ENCODE results near the gene ATP8B4. TPM values are rescaled to one million over a fixed set of nuclear protein-coding genes. Genes with fewer than 3 reads are reported as not detected.

Gene ATP8B4
- total RNA-seq, 6 donors from 2014 or later, result 2.2 to 9.4 (median 5.4) TPM

DNA sequence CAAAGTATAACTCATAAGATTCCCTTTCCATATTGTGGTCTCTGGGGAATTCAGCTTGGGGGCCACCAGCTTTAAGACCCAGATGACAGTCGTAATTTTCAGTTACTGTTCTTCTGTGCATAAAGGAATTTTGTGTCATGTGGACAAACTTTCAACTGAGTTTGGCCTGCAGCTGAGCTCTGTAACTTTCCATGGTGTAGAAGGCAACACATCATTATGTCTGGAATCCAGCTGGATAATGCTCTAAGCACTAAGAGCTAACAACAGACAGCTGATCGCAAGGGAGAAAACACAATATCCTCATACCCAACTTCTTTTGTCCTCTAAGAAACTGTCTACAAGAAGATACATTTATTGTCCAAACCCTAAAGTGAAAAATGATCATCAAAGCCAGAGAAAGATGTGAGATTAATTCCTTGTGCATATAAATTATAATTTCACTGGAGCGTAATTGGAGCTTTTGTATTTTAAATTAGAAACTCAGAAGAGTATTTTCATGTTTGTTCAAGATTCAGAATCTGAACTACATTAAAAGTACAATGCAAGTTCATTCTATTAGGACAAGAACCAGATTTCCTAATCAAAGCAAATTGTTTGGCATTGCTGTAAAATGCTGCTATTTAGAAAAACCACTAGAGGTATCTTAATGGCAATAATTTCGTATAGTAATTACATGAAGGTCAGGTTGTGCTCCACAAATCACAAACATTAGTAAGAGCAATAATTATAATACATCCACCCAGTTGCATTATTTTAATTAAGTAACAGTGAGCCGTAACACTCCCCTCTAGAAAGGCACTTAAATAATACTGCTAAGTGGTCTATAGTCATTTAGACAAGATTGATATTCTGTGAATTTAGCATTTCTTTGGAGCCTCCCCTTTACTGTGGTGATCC is 218.8 kb downstream of the ATP8B4 start:
- Histone ChIP-seq H3K36me3 (no peaks in the 10 kb centered on the region), H3K4me1 (no peaks in the 10 kb centered on the region), H3K4me3 (no peak overlapping the region), H3K27ac (peak overlapping the region in 1 of 4 donors; percentile 35), H3K27me3 (no peaks in the 10 kb centered on the region), H3K9me3 (no peaks in the 10 kb centered on the region)
- no peak for DNase-seq
- TF ChIP-seq POLR2A (IDR thresholded peaks at IDR 0.05), result no peak
- no peak for TF ChIP-seq POLR2AphosphoS5 (IDR thresholded peaks at IDR 0.05)
- TF ChIP-seq, protein P1, sequence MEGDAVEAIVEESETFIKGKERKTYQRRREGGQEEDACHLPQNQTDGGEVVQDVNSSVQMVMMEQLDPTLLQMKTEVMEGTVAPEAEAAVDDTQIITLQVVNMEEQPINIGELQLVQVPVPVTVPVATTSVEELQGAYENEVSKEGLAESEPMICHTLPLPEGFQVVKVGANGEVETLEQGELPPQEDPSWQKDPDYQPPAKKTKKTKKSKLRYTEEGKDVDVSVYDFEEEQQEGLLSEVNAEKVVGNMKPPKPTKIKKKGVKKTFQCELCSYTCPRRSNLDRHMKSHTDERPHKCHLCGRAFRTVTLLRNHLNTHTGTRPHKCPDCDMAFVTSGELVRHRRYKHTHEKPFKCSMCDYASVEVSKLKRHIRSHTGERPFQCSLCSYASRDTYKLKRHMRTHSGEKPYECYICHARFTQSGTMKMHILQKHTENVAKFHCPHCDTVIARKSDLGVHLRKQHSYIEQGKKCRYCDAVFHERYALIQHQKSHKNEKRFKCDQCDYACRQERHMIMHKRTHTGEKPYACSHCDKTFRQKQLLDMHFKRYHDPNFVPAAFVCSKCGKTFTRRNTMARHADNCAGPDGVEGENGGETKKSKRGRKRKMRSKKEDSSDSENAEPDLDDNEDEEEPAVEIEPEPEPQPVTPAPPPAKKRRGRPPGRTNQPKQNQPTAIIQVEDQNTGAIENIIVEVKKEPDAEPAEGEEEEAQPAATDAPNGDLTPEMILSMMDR (IDR thresholded peaks at IDR 0.05), result no peak
- TF ChIP-seq EP300 (IDR thresholded peaks at IDR 0.05), result no peak
- 60 to 65% methylated on average over 5 of the region's 5 CpGs for WGBS, 2 donors
- peak in 1 of 2 donors; percentile 37 for ATAC-seq (ENCODE audit: low FRiP score in 2 of 2)

DNA sequence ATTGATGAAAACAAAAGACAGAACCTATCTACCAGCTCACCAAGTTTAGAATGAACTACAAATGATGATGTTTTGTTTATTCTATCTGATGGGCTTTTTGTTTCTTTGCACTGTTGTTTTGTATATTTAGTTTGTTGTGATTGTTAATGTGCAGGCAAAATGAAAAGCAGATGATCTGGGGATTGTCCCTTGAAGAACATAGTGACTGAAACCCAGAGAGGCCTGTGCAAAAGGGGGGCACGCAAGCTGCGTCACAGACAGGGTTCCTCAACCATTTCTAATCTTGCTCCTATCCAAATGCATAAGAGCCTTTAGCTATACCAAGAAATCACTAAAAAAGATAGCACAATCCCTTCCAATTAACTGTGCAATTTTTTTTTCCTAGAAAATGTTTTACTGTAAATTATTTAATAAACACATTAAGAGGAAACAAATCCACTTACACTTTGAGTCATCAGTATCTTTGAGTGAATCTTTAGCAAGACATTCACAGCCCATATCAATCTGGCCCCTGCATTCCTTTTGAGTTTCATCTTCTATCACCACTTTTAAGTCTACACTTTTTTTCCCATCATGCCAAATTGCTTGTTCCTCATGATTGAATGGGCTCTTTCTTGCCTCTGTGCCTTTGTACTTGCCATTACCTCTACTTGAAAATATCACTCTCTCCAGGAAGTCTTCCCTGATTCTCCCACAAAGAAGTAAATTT is 220.3 kb downstream of the ATP8B4 start:
- Histone ChIP-seq H3K9me3 (no peaks in the 10 kb centered on the region), H3K4me1 (no peaks in the 10 kb centered on the region), H3K36me3 (no peaks in the 10 kb centered on the region), H3K4me3 (no peak overlapping the region), H3K27ac (no peak overlapping the region), H3K27me3 (no peaks in the 10 kb centered on the region)
- WGBS, 2 donors, result 91 to 95% methylated on average over 2 of the region's 2 CpGs
- TF ChIP-seq POLR2A (IDR thresholded peaks at IDR 0.05) (no peak), POLR2AphosphoS5 (IDR thresholded peaks at IDR 0.05) (no peak), EP300 (IDR thresholded peaks at IDR 0.05) (no peak)
- TF ChIP-seq, protein P1 (IDR thresholded peaks at IDR 0.05), result no peak
- no peak for DNase-seq
- ATAC-seq (ENCODE audit: low FRiP score in 2 of 2), result no peak

DNA sequence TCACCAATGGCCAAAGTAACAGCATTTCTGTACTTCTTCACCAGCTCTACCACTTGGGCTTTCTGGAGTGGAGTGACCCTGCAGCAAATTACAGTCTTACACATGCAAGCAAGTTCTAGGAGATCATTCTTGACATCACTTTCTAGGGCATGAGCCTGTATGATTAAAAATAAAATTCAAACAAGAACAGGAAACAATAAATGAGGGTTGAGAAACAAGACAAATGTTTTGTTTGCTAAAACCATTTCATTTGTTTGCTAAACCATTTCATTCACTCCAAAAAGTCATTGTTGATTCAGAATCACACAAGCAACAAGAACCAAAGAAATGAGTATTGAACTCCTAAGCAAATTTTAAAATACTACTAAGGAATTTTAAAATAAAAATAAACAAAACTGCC is 220.9 kb downstream of the ATP8B4 start:
- DNase-seq (no peak), ATAC-seq (ENCODE audit: low FRiP score in 2 of 2) (no peak)
- no peak overlapping the region for H3K4me3 ChIP-seq
- H3K4me1 ChIP-seq, result no peaks in the 10 kb centered on the region
- H3K9me3 ChIP-seq, result no peaks in the 10 kb centered on the region
- no peak for TF ChIP-seq POLR2AphosphoS5 (IDR thresholded peaks at IDR 0.05)
- no peak for TF ChIP-seq POLR2A (IDR thresholded peaks at IDR 0.05)
- no peak for TF ChIP-seq EP300 (IDR thresholded peaks at IDR 0.05)
- TF ChIP-seq, protein P1 (IDR thresholded peaks at IDR 0.05), result no peak
- H3K27ac ChIP-seq, result no peak overlapping the region
- H3K27me3 ChIP-seq, result no peaks in the 10 kb centered on the region
- H3K36me3 ChIP-seq, result no peaks in the 10 kb centered on the region

DNA sequence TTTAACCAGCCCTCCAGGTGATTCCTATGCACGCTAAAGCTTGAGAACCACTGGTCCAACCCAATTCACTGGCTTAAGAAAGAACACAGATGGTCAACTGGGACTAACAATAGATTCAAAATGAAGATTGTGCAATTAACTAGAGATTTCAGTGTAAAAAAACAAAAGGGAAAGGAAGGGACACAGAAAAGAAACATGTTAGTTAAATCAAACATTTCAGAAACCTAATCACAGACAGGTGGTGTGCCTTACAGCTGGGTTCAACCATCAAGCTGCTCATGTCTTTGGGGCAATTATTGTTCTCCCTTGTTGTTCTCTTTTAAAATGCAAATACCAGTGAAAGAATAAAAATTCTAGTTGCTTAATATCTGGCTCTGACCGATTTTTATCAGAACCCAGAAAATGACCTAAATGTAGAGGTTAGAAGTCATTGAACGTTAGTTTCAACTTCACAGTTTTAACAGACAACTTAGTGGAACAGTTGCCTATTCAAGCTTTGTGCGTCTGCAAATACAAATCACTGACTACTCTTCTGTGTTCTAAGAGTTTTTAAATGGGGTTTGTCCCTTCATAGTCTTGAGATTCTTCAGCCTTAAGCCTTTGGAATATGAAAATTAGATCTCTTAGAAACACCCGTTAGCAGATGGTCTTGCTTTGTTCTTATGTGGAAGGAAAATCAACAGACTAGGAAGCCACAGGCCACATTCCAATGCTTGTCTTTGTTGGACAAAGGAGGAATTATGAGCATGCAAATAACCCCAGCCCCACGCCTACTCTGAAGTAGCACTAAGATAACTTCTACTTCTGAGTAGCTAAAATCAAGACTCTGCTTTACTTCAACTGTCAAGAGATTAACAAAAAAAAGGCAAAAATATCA is 223.4 kb downstream of the ATP8B4 start:
- Histone ChIP-seq H3K4me3 (no peak overlapping the region), H3K27me3 (no peaks in the 10 kb centered on the region), H3K9me3 (no peaks in the 10 kb centered on the region), H3K4me1 (no peaks in the 10 kb centered on the region), H3K36me3 (no peaks in the 10 kb centered on the region), H3K27ac (peak overlapping the region in 1 of 4 donors; percentile 12)
- WGBS, 2 donors, result 67 to 72% methylated on average over 6 of the region's 6 CpGs
- no peak for DNase-seq
- TF ChIP-seq, protein P1 (IDR thresholded peaks at IDR 0.05), result no peak
- TF ChIP-seq POLR2A (IDR thresholded peaks at IDR 0.05) (no peak), POLR2AphosphoS5 (IDR thresholded peaks at IDR 0.05) (no peak), EP300 (IDR thresholded peaks at IDR 0.05) (no peak)
- no peak for ATAC-seq (ENCODE audit: low FRiP score in 2 of 2)

Data from upper lobe of left lung (tissue), 6 donors.